Ishikawa (cell line): ENCODE data around the gene NAV3.

ENCODE experiments used
- CEBPB ChIP-seq: IDR thresholded peaks from 2 replicates; pipeline ENCODE4 v1.6.1; 2012
- EGR1 ChIP-seq: IDR thresholded peaks from 2 replicates; pipeline ENCODE4 v1.6.1; 2012
- EP300 ChIP-seq: IDR thresholded peaks from 2 replicates; pipeline ENCODE4 v1.6.1; 2012; ENCODE audit warnings: borderline replicate concordance
- FOXM1 ChIP-seq: IDR thresholded peaks from 2 replicates; pipeline ENCODE4 v1.6.1; 2012; ENCODE audit warnings: low read depth, borderline replicate concordance
- MAX ChIP-seq: IDR thresholded peaks from 2 replicates; pipeline ENCODE4 v1.6.1; 2012
- NFIC ChIP-seq: IDR thresholded peaks from 2 replicates; pipeline ENCODE4 v1.6.1; 2012
- RAD21 ChIP-seq: IDR thresholded peaks from 2 replicates; pipeline ENCODE4 v1.6.1; 2012; ENCODE audit warnings: low read depth
- TAF1 ChIP-seq: IDR thresholded peaks from 2 replicates; pipeline ENCODE4 v1.6.1; 2012; ENCODE audit warnings: low read depth, mild to moderate bottlenecking
- TCF12 ChIP-seq: IDR thresholded peaks from 2 replicates; pipeline ENCODE4 v1.6.1; 2012; ENCODE audit warnings: low read depth
- TEAD4 ChIP-seq: IDR thresholded peaks from 2 replicates; pipeline ENCODE4 v1.6.1; 2012
- USF1 ChIP-seq: IDR thresholded peaks from 2 replicates; pipeline ENCODE4 v1.6.1; 2012
- YY1 ChIP-seq: IDR thresholded peaks from 2 replicates; pipeline ENCODE4 v1.6.1; 2012; ENCODE audit warnings: low read depth
- TF ChIP-seq, protein P1 (sequence below): IDR thresholded peaks from 2 replicates; pipeline ENCODE4 v1.6.1; 2012; ENCODE audit warnings: low read depth, mild to moderate bottlenecking

DNA sequence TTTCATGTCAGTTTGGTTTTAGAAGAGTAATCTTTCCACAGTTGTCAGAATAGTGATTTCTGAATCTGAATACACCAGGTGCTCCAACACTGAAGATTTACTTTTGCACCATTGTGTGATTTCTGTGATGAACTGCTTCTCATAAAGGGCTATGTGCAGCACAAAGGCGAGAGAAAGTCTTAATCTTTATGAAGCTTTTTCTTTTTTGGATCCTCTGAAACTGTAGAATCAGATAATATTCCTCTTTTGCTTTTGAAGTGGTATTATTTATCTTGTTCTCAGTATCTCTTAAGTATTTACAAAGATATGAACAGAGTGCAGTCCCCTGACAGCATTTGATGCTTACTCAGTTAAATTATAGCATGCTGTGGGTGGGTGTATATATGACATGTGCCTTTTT lies 207.8 kb downstream of the NAV3 start:
- no peak for TF ChIP-seq TCF12
- TF ChIP-seq EP300: no peak
- TF ChIP-seq, protein P1, sequence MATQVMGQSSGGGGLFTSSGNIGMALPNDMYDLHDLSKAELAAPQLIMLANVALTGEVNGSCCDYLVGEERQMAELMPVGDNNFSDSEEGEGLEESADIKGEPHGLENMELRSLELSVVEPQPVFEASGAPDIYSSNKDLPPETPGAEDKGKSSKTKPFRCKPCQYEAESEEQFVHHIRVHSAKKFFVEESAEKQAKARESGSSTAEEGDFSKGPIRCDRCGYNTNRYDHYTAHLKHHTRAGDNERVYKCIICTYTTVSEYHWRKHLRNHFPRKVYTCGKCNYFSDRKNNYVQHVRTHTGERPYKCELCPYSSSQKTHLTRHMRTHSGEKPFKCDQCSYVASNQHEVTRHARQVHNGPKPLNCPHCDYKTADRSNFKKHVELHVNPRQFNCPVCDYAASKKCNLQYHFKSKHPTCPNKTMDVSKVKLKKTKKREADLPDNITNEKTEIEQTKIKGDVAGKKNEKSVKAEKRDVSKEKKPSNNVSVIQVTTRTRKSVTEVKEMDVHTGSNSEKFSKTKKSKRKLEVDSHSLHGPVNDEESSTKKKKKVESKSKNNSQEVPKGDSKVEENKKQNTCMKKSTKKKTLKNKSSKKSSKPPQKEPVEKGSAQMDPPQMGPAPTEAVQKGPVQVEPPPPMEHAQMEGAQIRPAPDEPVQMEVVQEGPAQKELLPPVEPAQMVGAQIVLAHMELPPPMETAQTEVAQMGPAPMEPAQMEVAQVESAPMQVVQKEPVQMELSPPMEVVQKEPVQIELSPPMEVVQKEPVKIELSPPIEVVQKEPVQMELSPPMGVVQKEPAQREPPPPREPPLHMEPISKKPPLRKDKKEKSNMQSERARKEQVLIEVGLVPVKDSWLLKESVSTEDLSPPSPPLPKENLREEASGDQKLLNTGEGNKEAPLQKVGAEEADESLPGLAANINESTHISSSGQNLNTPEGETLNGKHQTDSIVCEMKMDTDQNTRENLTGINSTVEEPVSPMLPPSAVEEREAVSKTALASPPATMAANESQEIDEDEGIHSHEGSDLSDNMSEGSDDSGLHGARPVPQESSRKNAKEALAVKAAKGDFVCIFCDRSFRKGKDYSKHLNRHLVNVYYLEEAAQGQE: no peak
- no peak for TF ChIP-seq MAX
- no peak for TF ChIP-seq YY1
- TF ChIP-seq EGR1: no peak
- no peak for TF ChIP-seq RAD21
- no peak for TF ChIP-seq NFIC
- TF ChIP-seq FOXM1: no peak
- TF ChIP-seq TEAD4: no peak
- no peak for TF ChIP-seq TAF1
- TF ChIP-seq USF1: no peak
- no peak for TF ChIP-seq CEBPB
